Kidney epithelial cell (primary cell): Measurements from ENCODE around the gene KMT2C. TPM values are rescaled to one million over a fixed set of nuclear protein-coding genes. Genes with fewer than 3 reads are reported as not detected.
"Not testable (repeated sequence)": the region's sequence is repeated elsewhere in the genome, so short reads cannot be mapped to it uniquely, and the experiment has no call there.

Experiments
- DNase-seq: peaks from one replicate; pipeline ENCODE4 v3.0.0-alpha.2; 2010; ENCODE audit warnings: low read depth
- H3K27me3 ChIP-seq: 2 replicates; pipeline ENCODE4 v1.6.0; 2011; ENCODE audit warnings: low read length; ENCODE audit not compliant: control insufficient read depth, insufficient read depth
- H3K36me3 ChIP-seq: 2 replicates; pipeline ENCODE4 v1.5.1; 2011; ENCODE audit warnings: low read length; ENCODE audit not compliant: control insufficient read depth, insufficient read depth
- H3K4me3 ChIP-seq: 2 replicates; pipeline ENCODE4 v1.5.1; 2011; ENCODE audit warnings: low read depth, mild to moderate bottlenecking, control low read depth, low read length
- total RNA-seq: library from RNA; depleted of rRNA; stranded (reverse); fragments of >200 nt; gene quantifications from 2 replicates; pipeline ENCODE4 v1.2.3, GENCODE V29; 2015
- TF ChIP-seq, protein P1 (sequence below): IDR thresholded peaks from 2 replicates; pipeline ENCODE4 v1.5.1; 2011; ENCODE audit warnings: mild to moderate bottlenecking, moderate library complexity, low read length, control low read depth, inconsistent platforms; ENCODE audit not compliant: insufficient read depth, poor library complexity, severe bottlenecking

Gene KMT2C
- total RNA-seq, 1 donor from 2014 or later = 29.0 TPM

DNA sequence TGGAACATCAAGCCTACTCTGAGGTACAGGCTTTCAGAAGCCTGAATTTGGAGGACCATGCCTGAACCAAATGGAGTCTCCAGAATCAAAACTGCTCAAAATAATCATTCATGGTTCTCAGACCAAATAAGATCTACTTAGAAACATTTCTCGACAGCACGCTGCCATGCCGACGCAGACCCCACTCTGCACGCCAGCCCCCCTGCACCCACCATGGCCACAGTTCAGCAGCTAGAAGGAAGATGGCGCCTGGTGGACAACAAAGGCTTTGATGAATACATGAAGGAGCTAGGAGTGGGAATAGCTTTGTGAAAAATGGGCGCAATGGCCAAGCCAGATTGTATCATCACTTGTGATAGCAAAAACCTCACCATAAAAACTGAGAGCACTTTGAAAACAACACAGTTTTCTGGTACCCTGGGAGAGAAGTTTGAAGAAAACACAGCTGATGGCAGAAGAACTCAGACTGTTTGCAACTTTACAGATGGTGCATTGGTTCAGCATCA lies 6.6 kb upstream of the KMT2C start:
- no peak overlapping the region for H3K4me3 ChIP-seq
- no peak for DNase-seq
- TF ChIP-seq, protein P1, sequence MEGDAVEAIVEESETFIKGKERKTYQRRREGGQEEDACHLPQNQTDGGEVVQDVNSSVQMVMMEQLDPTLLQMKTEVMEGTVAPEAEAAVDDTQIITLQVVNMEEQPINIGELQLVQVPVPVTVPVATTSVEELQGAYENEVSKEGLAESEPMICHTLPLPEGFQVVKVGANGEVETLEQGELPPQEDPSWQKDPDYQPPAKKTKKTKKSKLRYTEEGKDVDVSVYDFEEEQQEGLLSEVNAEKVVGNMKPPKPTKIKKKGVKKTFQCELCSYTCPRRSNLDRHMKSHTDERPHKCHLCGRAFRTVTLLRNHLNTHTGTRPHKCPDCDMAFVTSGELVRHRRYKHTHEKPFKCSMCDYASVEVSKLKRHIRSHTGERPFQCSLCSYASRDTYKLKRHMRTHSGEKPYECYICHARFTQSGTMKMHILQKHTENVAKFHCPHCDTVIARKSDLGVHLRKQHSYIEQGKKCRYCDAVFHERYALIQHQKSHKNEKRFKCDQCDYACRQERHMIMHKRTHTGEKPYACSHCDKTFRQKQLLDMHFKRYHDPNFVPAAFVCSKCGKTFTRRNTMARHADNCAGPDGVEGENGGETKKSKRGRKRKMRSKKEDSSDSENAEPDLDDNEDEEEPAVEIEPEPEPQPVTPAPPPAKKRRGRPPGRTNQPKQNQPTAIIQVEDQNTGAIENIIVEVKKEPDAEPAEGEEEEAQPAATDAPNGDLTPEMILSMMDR = no peak
- H3K36me3 ChIP-seq = no peaks in the 10 kb centered on the region
- no peaks in the 10 kb centered on the region for H3K27me3 ChIP-seq

DNA sequence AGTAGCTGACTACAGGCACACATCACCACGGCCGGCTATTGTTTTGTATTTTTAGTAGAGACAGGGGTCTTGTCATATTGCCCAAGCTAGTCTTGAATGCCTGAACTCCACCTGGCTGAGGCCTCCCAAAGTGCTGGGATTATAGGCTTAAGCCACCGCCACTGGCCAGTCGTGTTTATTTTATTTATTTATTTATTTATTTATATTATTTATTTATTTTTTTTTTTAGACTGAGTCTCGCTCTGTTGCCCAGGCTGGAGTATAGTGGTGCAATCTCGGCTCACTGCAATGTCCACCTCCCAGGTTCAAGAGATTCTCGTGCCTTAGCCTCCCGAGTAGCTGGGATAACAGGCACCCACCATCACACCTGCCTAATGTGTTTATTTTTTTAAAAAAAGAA lies 6.0 kb upstream of the KMT2C start:
- H3K4me3 ChIP-seq, DNase-seq: not testable (repeated sequence)

DNA sequence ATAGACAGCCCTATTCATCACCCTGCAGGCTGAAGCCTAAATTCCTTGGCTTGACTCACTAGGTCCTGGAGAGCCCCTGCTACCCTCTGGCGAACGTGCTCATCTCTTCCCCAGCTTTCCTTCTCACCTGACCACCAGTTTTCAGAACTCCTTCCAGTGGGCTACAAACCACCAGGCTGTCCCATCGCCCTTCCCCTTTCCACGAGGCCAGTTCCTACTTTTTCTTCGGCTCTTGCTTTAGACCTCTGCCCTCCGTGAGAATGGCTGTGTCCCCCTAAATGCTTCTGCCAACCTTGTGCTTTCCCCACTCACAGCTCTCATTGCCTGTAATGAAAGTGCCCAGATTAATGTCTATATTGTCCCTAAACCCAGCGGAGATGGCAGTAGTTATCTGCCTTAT lies 5.4 kb upstream of the KMT2C start:
- H3K27me3 ChIP-seq, DNase-seq, H3K4me3 ChIP-seq: not testable (repeated sequence)

More for the DNA sequence above, 6.0 kb upstream of the KMT2C start:
- H3K36me3 ChIP-seq, H3K27me3 ChIP-seq: not testable (repeated sequence)

DNA sequence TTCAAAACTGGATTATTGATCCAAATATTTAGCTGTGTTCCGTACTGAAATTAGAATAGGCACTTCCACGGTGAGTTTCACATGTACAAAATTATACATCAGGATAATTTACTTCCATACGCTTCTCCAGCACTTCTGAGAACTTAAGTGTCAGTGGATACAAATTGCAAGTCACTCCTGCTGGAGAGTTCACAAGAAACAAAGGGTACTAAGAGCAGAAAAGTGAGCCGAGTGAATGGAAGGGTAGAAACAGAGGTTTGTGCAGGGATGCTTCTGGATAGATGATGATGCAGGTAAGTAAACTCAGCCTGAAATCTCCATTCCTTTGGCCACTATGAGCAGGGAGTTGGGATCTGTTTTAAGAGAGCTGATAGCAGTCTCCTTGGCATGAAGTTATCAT lies 2.2 kb upstream of the KMT2C start:
- H3K27me3 ChIP-seq, H3K36me3 ChIP-seq, H3K4me3 ChIP-seq, DNase-seq: not testable (repeated sequence)

More for the DNA sequence above, 5.4 kb upstream of the KMT2C start:
- H3K36me3 ChIP-seq = not testable (repeated sequence)

DNA sequence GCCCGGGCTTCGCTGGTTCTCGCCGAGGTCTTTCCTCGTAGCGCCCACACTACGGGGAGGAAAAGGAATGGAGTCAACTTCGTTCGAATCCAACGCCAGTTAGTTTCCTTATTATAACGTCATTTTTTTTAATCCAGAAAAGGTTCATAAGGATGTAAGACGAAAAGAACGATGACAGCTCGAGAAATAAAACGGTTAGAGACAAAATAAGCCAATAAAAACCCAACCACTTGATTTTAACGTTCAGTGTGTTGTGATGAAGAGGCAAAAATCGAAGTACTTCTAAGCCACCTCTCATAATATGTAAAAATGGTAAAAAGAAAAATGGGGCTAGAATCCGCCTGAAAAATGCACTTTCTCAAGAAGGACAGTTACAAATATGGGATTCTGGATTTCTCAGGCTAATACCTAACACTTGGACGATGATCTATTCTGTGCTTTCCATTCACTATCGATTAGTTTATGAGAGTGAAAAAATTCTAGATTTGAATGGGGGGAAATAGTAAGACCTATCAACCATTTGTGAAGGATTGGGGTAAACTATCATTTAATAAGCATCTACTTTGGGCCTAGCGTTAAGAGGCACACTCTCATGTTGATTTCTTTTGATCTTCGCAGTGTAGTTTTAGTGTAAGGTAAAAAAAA lies 1.2 kb upstream of the KMT2C start:
- H3K4me3 ChIP-seq = peak overlapping the region; percentile 43
- not testable (repeated sequence) for H3K27me3 ChIP-seq, H3K36me3 ChIP-seq, DNase-seq

DNA sequence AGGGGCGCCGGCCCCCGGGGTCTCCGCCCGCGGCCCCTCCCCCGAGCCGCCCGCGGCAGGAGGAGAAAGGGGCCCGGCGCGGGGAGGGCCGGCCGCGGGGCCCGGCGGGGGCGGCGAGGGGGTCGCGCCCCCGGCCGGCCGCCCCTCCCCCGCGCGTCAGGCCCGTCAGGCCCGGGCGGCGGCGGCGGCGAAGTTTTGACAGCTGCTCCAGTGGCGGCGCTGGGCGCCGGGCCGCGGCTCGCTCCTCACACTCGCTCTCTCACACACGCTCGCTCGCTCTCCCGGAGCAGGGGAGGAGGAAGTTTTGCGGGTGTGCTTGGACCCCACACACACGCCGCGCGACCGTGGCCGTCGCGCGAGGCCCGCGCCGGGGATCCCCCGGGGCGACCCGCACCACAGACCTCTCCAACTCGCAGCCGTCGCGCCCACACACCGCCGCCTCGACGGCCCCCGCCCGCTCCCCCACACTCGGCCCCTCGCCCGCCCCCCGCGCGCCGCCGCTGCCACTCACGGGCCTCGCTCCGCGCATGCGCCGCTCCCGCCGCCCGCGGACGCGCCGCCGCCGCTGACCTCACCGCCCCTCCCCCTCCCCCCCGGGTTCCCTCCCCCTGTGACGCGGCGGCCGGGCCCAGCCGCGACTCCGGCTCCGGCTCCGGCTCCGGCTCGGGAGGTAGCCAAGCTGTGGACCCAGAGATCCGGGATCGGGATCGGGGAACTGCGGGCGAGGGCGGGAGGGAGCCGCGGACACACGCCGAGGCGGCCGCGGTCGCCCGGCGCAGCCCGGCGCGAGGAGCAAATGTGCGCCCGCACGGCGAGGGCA lies 518 bp upstream of the KMT2C start:
- H3K36me3 ChIP-seq = no peaks in the 10 kb centered on the region
- DNase-seq = no peak
- H3K27me3 ChIP-seq = no peaks in the 10 kb centered on the region
- peak overlapping the region; percentile 79 for H3K4me3 ChIP-seq
- TF ChIP-seq, protein P1 = no peak

DNA sequence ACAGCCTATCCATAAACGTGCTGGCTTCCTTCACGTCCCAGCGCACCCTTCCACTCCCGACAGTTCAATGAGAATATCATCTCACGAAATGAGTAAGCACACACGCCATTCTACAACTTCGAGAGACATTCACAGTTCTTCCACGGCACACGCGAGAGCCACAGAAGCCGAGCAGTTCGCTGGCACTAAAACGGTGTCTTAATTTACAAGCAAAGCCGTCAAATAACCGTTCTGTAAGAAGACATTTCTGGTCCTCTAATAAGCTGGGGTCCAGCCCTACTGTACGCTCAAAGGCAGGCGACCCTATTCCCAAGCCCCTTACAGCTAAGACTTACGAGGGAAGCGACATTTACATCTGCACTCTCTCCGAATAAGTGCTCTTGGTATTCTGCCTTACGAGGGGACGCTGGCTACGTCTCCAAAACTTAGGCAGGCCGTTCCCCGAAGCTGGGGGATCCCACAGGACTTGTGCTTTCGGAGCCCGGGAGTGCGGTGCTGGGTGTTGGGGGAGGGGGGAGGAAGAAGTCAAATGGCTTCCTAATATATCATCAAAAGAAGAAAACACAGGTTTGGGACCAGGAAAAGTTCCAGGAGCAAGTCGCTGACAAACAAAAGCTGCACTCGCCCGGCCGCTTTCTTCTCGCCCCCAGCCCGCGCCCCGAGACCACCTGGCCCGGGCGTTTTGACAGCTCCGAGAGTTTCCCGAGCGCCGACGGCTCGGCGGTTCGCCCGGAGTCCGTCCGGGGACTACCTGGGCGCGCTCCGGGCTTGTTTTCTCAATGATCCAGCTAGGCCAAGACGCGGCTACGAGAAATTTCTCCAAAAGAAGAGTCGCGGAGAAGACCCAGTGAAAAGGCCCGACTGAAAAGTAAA lies 1.1 kb downstream of the KMT2C start:
- DNase-seq, H3K36me3 ChIP-seq, H3K27me3 ChIP-seq: not testable (repeated sequence)
- H3K4me3 ChIP-seq = peak overlapping the region; percentile 79

DNA sequence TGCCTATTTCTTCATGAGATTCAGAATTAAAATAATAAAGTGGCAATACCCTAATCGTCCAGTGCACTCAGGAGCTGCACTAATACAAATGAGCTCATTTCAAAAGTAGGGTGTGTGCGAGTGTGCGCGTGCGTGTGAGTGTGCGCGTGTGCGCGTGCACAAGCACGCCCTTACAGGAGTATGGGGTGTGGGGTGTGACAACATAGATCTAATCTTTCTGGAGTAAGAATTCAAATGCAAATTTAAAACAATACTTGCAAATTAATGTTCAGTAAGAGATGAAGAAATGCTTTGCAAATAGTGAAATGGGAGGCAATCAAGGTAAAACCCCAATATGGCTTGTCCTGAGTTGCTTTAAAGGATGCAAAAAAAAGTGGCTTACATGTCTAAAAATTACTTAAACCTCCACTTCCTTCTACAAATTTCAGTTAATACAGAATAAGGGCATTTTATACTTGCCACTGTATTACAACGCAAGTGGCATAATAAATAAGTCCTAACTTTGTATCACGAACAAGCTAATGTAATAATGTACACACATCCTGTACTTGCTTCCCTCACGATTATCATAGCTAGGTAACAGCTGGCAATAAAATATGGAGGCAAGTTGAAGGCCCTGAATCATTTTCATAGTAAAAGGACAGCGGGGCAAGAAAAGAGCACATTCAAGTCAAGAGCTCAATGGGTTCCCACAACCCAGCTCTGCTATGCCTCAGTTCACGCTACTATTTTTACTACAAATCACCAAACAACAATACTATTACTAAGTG lies 1.9 kb downstream of the KMT2C start:
- not testable (repeated sequence) for H3K36me3 ChIP-seq, H3K27me3 ChIP-seq, DNase-seq
- H3K4me3 ChIP-seq = peak overlapping the region; percentile 79

DNA sequence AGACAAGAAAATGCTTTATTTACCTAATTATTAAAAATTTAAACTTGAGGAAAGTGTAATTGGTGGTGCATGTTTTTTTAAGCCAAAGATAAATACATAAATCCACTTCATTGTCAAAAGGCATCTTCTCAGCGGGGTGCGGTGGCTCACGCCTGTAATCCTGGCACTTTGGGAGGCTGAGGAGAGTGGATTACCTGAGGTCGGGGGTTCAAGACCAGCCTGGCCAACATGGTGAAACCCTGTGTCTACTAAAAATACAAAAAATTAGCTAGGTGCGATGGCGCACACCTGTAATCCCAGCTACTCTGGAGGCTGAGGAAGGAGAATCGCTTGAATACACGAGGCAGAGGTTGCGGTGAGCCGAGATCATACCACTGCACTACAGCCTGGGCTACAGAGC lies 3.1 kb downstream of the KMT2C start:
- not testable (repeated sequence) for H3K27me3 ChIP-seq, DNase-seq, H3K36me3 ChIP-seq, H3K4me3 ChIP-seq
